Body of pancreas (tissue), 4 donors: ENCODE data around the gene ECSCR. TPM values are rescaled to one million over a fixed set of nuclear protein-coding genes. Genes with fewer than 3 reads are reported as not detected.
"Not testable (repeated sequence)": the region's sequence is repeated elsewhere in the genome, so short reads cannot be mapped to it uniquely, and the experiment has no call there.

Source experiments
- ATAC-seq: fragments of 150-250 bp; one replicate; pipeline ENCODE4 v1.9.1; 2016
- DNase-seq, 4 donors: peaks; one replicate each; pipeline ENCODE4 v3.0.0-alpha.2; 2019
- H3K27ac ChIP-seq, 4 donors: fragments of 200-600 bp; sonication (generic); 1 replicate in 3 of 4; 2 replicates in 1 of 4; pipeline versions ENCODE4 v1.5.1 to v1.6.1; 2016 to 2019; ENCODE audit warnings: mild to moderate bottlenecking in 1 of 4, mixed read lengths in 1 of 4, moderate library complexity in 1 of 4
- H3K27me3 ChIP-seq, 2 donors: fragments of 200-600 bp; sonication (generic); one replicate each; pipeline ENCODE4 v1.6.0; 2016; ENCODE audit warnings: mild to moderate bottlenecking in 1 of 2
- H3K36me3 ChIP-seq, 2 donors: fragments of 200-600 bp; sonication (generic); replicated peaks in 1 of 2; 2 replicates each; pipeline ENCODE4 v1.5.1; 2016; ENCODE audit warnings: low read depth in 2 of 2; ENCODE audit not compliant: insufficient read depth in 1 of 2
- H3K4me1 ChIP-seq: fragments of 200-600 bp; sonication (generic); one replicate; pipeline ENCODE4 v1.6.0; 2016
- H3K4me3 ChIP-seq, 2 donors: fragments of 200-600 bp; sonication (generic); 1 replicate in 1 of 2; 2 replicates in 1 of 2; pipeline ENCODE4 v1.5.1; 2016 to 2019
- H3K9me3 ChIP-seq, 3 donors: fragments of 200-600 bp; sonication (generic); 1 replicate in 2 of 3; 2 replicates in 1 of 3; pipeline ENCODE4 v1.5.1; 2016
- POLR2A ChIP-seq, 3 donors: fragments of 450-650 bp; IDR thresholded peaks; one replicate each; pipeline ENCODE4 v1.6.1; 2016; ENCODE audit warnings: antibody characterized with exemption in 3 of 3, mild to moderate bottlenecking in 2 of 3
- WGBS, 2 donors: methylation state at CpG; one replicate each; pipeline ENCODE4 v1.1.5; 2017; 5-methylcytosine and 5-hydroxymethylcytosine counted together
- intact Hi-C: fragments of 100-400 bp; cut with DNase I; formaldehyde crosslinking; loops from one replicate; pipeline ENCODE4 v1.15.1; 2023
- total RNA-seq, 2 donors: library from RNA; depleted of rRNA; stranded (reverse); fragments of >200 nt; gene quantifications; one replicate each; pipeline ENCODE4 v1.1.0, GENCODE V29; 2016
- TF ChIP-seq, protein P1 (sequence below), 7 experiments: fragments of 450-650 bp in 4 of 7; fragments of 200-600 bp in 3 of 7; sonication (generic) in 3 of 7; IDR thresholded peaks; one replicate each; pipeline ENCODE4 v1.5.1; 2016 to 2019; ENCODE audit warnings: antibody characterized with exemption in 7 of 7

The ECSCR gene
- total RNA-seq, 2 donors from 2014 or later: 2.6 to 6.2 TPM

- H3K4me1 ChIP-seq: peaks cover 5% of the 10 kb centered on the region
- no peak for TF ChIP-seq POLR2A (IDR thresholded peaks at IDR 0.05)
- TF ChIP-seq, protein P1, sequence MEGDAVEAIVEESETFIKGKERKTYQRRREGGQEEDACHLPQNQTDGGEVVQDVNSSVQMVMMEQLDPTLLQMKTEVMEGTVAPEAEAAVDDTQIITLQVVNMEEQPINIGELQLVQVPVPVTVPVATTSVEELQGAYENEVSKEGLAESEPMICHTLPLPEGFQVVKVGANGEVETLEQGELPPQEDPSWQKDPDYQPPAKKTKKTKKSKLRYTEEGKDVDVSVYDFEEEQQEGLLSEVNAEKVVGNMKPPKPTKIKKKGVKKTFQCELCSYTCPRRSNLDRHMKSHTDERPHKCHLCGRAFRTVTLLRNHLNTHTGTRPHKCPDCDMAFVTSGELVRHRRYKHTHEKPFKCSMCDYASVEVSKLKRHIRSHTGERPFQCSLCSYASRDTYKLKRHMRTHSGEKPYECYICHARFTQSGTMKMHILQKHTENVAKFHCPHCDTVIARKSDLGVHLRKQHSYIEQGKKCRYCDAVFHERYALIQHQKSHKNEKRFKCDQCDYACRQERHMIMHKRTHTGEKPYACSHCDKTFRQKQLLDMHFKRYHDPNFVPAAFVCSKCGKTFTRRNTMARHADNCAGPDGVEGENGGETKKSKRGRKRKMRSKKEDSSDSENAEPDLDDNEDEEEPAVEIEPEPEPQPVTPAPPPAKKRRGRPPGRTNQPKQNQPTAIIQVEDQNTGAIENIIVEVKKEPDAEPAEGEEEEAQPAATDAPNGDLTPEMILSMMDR (IDR thresholded peaks at IDR 0.05): no peak
- intact Hi-C loops: no loop called here
- H3K27me3 ChIP-seq: no peaks in the 10 kb centered on the region
- DNase-seq (no peak), ATAC-seq (no peak)
- no peak overlapping the region for H3K27ac ChIP-seq
- no peaks in the 10 kb centered on the region for H3K9me3 ChIP-seq
- no peaks in the 10 kb centered on the region for H3K36me3 ChIP-seq
- no peak overlapping the region for H3K4me3 ChIP-seq
Observed at GRCh38 chr5:139494832-139495231, 32.3 kb upstream of the ECSCR start.

DNA sequence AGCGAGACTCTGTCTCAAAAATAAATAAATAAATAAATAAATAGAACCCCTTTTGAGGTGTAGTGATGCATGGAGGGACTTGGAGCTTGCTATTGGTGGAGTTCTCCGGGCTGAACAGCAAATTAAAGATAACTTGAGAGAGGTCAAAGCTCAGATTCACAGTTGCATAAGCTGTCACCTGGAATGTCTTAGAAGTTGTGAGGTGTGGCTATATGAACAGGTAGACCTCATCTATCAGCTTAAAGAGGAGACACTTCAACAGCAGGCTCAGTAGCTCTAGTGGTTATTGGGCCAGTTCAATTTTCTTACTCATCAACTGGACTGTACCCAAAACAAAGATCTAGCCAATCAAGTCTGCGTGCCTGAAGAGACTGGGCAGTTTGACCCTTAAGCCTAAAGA, 31.7 kb upstream of the ECSCR start:
- Histone ChIP-seq H3K4me3 (no peak overlapping the region), H3K27me3 (no peaks in the 10 kb centered on the region), H3K9me3 (no peaks in the 10 kb centered on the region), H3K4me1 (peaks cover 5% of the 10 kb centered on the region), H3K36me3 (no peaks in the 10 kb centered on the region), H3K27ac (no peak overlapping the region)
- intact Hi-C loops: no loop called here
- DNase-seq (no peak), ATAC-seq (no peak)
- 77 to 83% methylated on average over 2 to 3 of the region's 3 CpGs for WGBS, 2 donors
- TF ChIP-seq, protein P1 (IDR thresholded peaks at IDR 0.05): no peak
- no peak for TF ChIP-seq POLR2A (IDR thresholded peaks at IDR 0.05)

- intact Hi-C loops: no loop called here
- Histone ChIP-seq H3K4me1 (peaks cover 5% of the 10 kb centered on the region), H3K9me3 (no peaks in the 10 kb centered on the region), H3K27ac (peak overlapping the region; percentile 28 to 61 (median 39)), H3K4me3 (no peak overlapping the region), H3K36me3 (no peaks in the 10 kb centered on the region), H3K27me3 (no peaks in the 10 kb centered on the region)
- no peak for TF ChIP-seq POLR2A (IDR thresholded peaks at IDR 0.05)
- TF ChIP-seq, protein P1 (IDR thresholded peaks at IDR 0.05): no peak
- DNase-seq (peak in 1 of 4 donors; percentile 39), ATAC-seq (peak; percentile 71)
- 36 to 38% methylated on average over 6 of the region's 6 CpGs for WGBS, 2 donors
Observed at GRCh38 chr5:139492700-139493192, 30.2 kb upstream of the ECSCR start.

- intact Hi-C loops: no loop called here
- 78 to 93% methylated on average over 3 of the region's 3 CpGs for WGBS, 2 donors
- H3K36me3 ChIP-seq: no peaks in the 10 kb centered on the region
- peaks cover 4% of the 10 kb centered on the region for H3K4me1 ChIP-seq
- H3K27ac ChIP-seq: peak overlapping the region in 1 of 4 donors; percentile 48
- ATAC-seq (no peak), DNase-seq (peak in 1 of 4 donors; percentile 67)
- no peaks in the 10 kb centered on the region for H3K27me3 ChIP-seq
- no peak for TF ChIP-seq POLR2A (IDR thresholded peaks at IDR 0.05)
- TF ChIP-seq, protein P1 (IDR thresholded peaks at IDR 0.05): no peak
- H3K9me3 ChIP-seq: no peaks in the 10 kb centered on the region
- no peak overlapping the region for H3K4me3 ChIP-seq
Observed at GRCh38 chr5:139488260-139488659, 25.7 kb upstream of the ECSCR start.

DNA sequence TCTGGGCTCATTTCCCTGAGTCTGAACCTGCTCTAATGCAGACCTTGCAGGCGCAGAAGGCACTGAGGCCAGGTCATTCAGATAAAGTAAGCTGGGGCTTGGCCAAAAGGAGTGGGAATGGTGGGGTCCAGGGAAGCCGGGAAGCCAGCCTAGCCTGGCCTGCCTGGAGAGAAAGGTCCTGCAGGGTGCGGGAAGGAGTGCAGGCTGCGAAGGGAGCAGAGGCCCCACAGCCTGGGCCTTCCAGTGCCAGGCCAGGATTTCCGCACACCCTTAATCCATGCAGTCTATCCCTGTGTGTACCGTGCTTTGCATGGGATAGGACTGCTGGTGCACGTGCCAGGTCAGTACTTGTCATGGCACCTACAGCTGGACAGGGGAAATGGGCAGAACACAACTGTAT, 23.7 kb upstream of the ECSCR start:
- ATAC-seq: no peak

DNA sequence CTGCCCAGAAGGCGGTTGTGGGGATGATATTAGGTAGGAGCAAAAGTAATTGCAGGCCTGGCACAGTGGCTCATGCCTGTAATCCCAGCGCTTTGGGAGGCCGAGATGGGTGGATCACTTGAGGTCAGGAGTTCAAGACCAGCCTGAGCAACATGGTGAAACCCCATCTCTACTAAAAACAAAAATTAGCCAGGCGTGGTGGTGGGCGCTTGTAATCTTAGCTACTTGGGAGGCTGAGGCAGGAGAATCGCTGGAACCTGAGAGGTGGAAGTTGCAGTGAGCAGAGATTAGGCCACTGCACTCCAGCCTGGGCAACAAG, 20.3 kb upstream of the ECSCR start:
- H3K4me1 ChIP-seq, intact Hi-C loops, ATAC-seq, H3K36me3 ChIP-seq, DNase-seq, H3K9me3 ChIP-seq, H3K4me3 ChIP-seq, H3K27me3 ChIP-seq: not testable (repeated sequence)
- peak overlapping the region in 3 of 4 donors; percentile 68 to 86 (median 72) for H3K27ac ChIP-seq
- 69 to 87% methylated on average over 6 of the region's 6 CpGs for WGBS, 2 donors

More for the DNA sequence above, 23.7 kb upstream of the ECSCR start:
- intact Hi-C loops: no loop called here
- TF ChIP-seq, protein P1 (IDR thresholded peaks at IDR 0.05): no peak
- TF ChIP-seq POLR2A (IDR thresholded peaks at IDR 0.05): no peak
- Histone ChIP-seq H3K27me3 (no peaks in the 10 kb centered on the region), H3K4me3 (no peak overlapping the region), H3K36me3 (no peaks in the 10 kb centered on the region), H3K27ac (no peak overlapping the region), H3K9me3 (no peaks in the 10 kb centered on the region), H3K4me1 (peaks cover 9% of the 10 kb centered on the region)
- no peak for DNase-seq
- whole genome bisulfite sequencing, 2 donors: 78 to 84% methylated on average over 7 of the region's 7 CpGs
